Tibial artery (tissue), 4 donors: ENCODE data around the gene HLA-DOB.

Experiments used
- DNase-seq, 2 donors: peaks; one replicate each; pipeline ENCODE4 v3.0.0-alpha.2; 2019
- H3K27ac ChIP-seq, 2 donors: fragments of 200-600 bp; sonication (generic) in 1 of 2; 1 replicate in 1 of 2; 2 replicates in 1 of 2; pipeline ENCODE4 v1.5.1; 2018 to 2019; ENCODE audit warnings: mild to moderate bottlenecking in 1 of 2
- H3K27me3 ChIP-seq, 2 donors: fragments of 200-600 bp; sonication (generic) in 1 of 2; one replicate each; pipeline versions ENCODE4 v1.5.1 to v1.6.0; 2016 to 2019
- H3K36me3 ChIP-seq, 3 donors: fragments of 200-600 bp; sonication (generic) in 2 of 3; one replicate each; pipeline ENCODE4 v1.5.1; 2016 to 2019; ENCODE audit warnings: mild to moderate bottlenecking in 2 of 3
- H3K4me1 ChIP-seq, 4 donors: fragments of 200-600 bp; sonication (generic) in 2 of 4; 1 replicate in 3 of 4; 2 replicates in 1 of 4; pipeline ENCODE4 v1.5.1; 2016 to 2019
- H3K4me3 ChIP-seq, 2 donors: fragments of 200-600 bp; sonication (generic) in 1 of 2; 1 replicate in 1 of 2; 2 replicates in 1 of 2; pipeline ENCODE4 v1.5.1; 2018 to 2019; ENCODE audit warnings: mild to moderate bottlenecking in 2 of 2
- H3K9me3 ChIP-seq, 3 donors: fragments of 200-600 bp; sonication (generic) in 1 of 3; one replicate each; pipeline ENCODE4 v1.5.1; 2016 to 2019
- intact Hi-C: fragments of 100-400 bp; cut with DNase I; formaldehyde crosslinking; loops from one replicate; pipeline ENCODE4 v1.15.0; 2023; ENCODE audit warnings: low total_unique reads
- TF ChIP-seq, protein P1 (sequence below), 2 experiments: fragments of 200-600 bp in 1 of 2; fragments of 450-650 bp in 1 of 2; IDR thresholded peaks; one replicate each; pipeline ENCODE4 v1.5.1; 2017 to 2019; ENCODE audit warnings: antibody characterized with exemption in 2 of 2, mild to moderate bottlenecking in 1 of 2, moderate library complexity in 1 of 2

Gene HLA-DOB

GRCh38 chr6:32857156-32857891 is 40.5 kb upstream of the HLA-DOB start:
- no peaks in the 10 kb centered on the region for H3K9me3 ChIP-seq
- no peaks in the 10 kb centered on the region for H3K27me3 ChIP-seq
- no peak for DNase-seq
- TF ChIP-seq, protein P1, sequence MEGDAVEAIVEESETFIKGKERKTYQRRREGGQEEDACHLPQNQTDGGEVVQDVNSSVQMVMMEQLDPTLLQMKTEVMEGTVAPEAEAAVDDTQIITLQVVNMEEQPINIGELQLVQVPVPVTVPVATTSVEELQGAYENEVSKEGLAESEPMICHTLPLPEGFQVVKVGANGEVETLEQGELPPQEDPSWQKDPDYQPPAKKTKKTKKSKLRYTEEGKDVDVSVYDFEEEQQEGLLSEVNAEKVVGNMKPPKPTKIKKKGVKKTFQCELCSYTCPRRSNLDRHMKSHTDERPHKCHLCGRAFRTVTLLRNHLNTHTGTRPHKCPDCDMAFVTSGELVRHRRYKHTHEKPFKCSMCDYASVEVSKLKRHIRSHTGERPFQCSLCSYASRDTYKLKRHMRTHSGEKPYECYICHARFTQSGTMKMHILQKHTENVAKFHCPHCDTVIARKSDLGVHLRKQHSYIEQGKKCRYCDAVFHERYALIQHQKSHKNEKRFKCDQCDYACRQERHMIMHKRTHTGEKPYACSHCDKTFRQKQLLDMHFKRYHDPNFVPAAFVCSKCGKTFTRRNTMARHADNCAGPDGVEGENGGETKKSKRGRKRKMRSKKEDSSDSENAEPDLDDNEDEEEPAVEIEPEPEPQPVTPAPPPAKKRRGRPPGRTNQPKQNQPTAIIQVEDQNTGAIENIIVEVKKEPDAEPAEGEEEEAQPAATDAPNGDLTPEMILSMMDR (IDR thresholded peaks at IDR 0.05) = no peak
- H3K4me1 ChIP-seq = peaks cover 0 to 14% (median 7%) of the 10 kb centered on the region in 4 donors
- no peak overlapping the region for H3K27ac ChIP-seq
- intact Hi-C loops = no loop called here
- H3K4me3 ChIP-seq = no peak overlapping the region
- peaks cover 0 to 19% (median 0%) of the 10 kb centered on the region in 3 donors for H3K36me3 ChIP-seq

DNA sequence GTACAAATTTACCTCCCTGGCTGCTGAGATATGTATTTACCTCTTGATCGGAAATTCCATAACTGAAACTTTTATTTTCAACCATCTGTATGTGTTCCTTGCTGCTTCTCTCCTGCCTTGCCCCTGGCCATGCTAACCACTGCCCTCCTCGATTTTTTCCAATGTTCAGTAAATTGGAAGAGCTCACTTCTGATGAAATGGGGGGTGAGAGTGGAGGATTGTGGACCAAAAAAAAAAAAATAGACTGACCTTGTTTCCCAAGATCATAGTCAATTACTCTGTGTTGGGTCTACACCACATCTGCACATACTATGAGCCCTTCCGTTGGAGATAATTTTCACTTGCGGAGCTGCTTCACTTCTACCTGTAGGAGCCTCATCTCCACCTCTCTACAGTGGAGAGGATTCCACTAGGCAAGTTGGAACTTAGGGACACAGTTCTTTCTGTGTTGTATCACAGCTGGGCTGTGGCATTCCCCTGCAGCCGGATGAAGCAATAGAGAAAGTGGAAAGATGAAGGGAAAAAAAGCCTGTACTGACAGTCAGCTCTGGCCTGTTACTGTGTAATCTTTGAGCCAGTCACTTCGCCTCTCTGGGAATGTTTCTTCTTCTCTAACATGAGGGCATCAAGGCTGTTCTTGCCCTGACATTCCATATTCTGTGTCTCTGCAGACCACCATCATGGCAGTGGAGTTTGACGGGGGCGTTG is 38.8 kb upstream of the HLA-DOB start:
- H3K27ac ChIP-seq = no peak overlapping the region
- peaks cover 3 to 23% (median 9%) of the 10 kb centered on the region in 3 donors for H3K36me3 ChIP-seq
- TF ChIP-seq, protein P1 (IDR thresholded peaks at IDR 0.05) = no peak
- H3K4me3 ChIP-seq = no peak overlapping the region
- no peaks in the 10 kb centered on the region for H3K27me3 ChIP-seq
- H3K4me1 ChIP-seq = peaks cover 0 to 21% (median 14%) of the 10 kb centered on the region in 4 donors
- intact Hi-C loops = no loop called here
- H3K9me3 ChIP-seq = no peaks in the 10 kb centered on the region
- DNase-seq = no peak

DNA sequence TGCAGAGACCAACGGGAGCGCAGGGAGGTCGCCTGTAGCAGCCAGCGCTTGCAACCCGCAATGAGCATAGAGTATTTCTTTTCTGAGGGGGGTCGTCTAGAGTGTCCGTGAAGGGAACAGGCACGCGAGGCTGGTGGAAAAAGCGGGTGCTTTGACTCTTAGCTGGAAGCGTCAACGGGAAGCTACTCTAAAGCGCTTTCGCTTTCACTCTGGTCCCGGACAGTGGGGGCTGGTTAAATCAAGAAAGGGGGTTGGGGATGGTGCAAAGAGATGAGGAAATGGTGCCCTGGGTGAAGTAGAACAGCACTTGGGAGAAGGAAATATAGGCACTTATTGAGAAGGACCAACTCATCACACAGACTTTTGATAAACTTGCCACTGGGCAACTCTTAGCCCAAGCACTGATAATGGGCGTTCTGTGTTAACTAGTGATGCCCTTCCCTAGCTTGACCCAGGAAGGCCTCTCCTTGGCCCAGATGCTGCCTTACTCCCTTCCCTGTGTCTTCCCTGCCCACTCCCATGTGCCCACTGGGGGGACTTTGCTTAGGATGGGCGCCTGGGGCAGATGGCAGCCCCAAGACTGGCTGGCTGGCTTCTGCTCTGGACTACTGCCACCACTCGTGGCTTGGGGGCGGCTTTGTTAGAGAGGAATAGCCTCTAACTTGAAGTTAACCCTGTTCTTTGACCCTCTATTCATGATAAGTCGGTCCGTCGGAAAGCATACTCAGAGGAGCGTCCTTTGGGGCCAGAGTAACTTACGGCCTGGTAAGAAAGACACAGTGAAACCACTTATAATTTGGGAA is 37.8 kb upstream of the HLA-DOB start:
- peak overlapping the region; percentile 78 to 86 for H3K4me3 ChIP-seq
- TF ChIP-seq, protein P1 (IDR thresholded peaks at IDR 0.05) = no peak
- peak; percentile 38 to 71 for DNase-seq
- no peaks in the 10 kb centered on the region for H3K27me3 ChIP-seq
- no peaks in the 10 kb centered on the region for H3K9me3 ChIP-seq
- intact Hi-C loops = no loop called here
- peak overlapping the region; percentile 92 to 96 for H3K27ac ChIP-seq
- H3K36me3 ChIP-seq = peaks cover 13 to 30% (median 18%) of the 10 kb centered on the region in 3 donors
- H3K4me1 ChIP-seq = peaks cover 0 to 21% (median 14%) of the 10 kb centered on the region in 4 donors

GRCh38 chr6:32853541-32854375 is 37.0 kb upstream of the HLA-DOB start, which contains the start of the genes PSMB9 and TAP1:
Gene PSMB9 (plus strand): TSS chr6:32854192. CDS start chr6:32854230, 38 bp downstream.
Gene TAP1 (minus strand): TSS chr6:32853704. CDS start chr6:32853636, 68 bp downstream.
- Histone ChIP-seq H3K4me1 (peaks cover 0 to 21% (median 14%) of the 10 kb centered on the region in 4 donors), H3K27me3 (no peaks in the 10 kb centered on the region), H3K4me3 (peak within 1 kb of the TSS; percentile 78 to 86), H3K9me3 (no peaks in the 10 kb centered on the region), H3K36me3 (peaks cover 16 to 32% (median 23%) of the 10 kb centered on the region in 3 donors), H3K27ac (peak within 1 kb of the TSS; percentile 92 to 96)
- intact Hi-C loops = loop anchor here (2.0 kb wide), 1 partner anchor 15 kb away; the partner anchor contains the start of gene TAP2
- TF ChIP-seq, protein P1 (IDR thresholded peaks at IDR 0.05) = peak; percentile 75 to 76
- peak; percentile 97 to 98 for DNase-seq
